Loucy (cell line): ENCODE results near the gene DKKL1.

ENCODE experiments used
- H2AFZ ChIP-seq: fragments of 200-600 bp; sonication (generic); 2 replicates; pipeline ENCODE4 v1.6.0; 2016; ENCODE audit warnings: antibody characterized with exemption, mild to moderate bottlenecking, low read length, moderate library complexity
- H3F3A ChIP-seq: fragments of 200-600 bp; 2 replicates; pipeline ENCODE4 v1.6.0; 2016; ENCODE audit warnings: antibody characterized with exemption, low read depth, mild to moderate bottlenecking
- H3K27me3 ChIP-seq: fragments of 200-600 bp; sonication (generic); 2 replicates; pipeline ENCODE4 v1.6.1; 2014; ENCODE audit warnings: low read length, mild to moderate bottlenecking; ENCODE audit not compliant: insufficient read depth, poor library complexity, severe bottlenecking
- H3K36me3 ChIP-seq: fragments of 200-600 bp; sonication (generic); 2 replicates; pipeline ENCODE4 v1.6.1; 2016; ENCODE audit warnings: low read length; ENCODE audit not compliant: insufficient read depth
- H3K4me1 ChIP-seq: fragments of 200-600 bp; sonication (generic); 2 replicates; pipeline ENCODE4 v1.5.1; 2014; ENCODE audit warnings: low read length, mild to moderate bottlenecking; ENCODE audit not compliant: insufficient read depth, poor library complexity, severe bottlenecking
- H3K4me2 ChIP-seq: fragments of 200-600 bp; sonication (generic); 2 replicates; pipeline ENCODE4 v1.6.0; 2014; ENCODE audit warnings: antibody characterized with exemption, low read length, low read depth, mild to moderate bottlenecking; ENCODE audit not compliant: poor library complexity, severe bottlenecking
- H3K4me3 ChIP-seq: fragments of 200-600 bp; sonication (generic); 2 replicates; pipeline ENCODE4 v1.5.1; 2014; ENCODE audit warnings: low read length, mild to moderate bottlenecking, mixed read lengths; ENCODE audit not compliant: poor library complexity, severe bottlenecking
- H3K79me2 ChIP-seq: fragments of 200-600 bp; sonication (generic); 2 replicates; pipeline ENCODE4 v1.6.1; 2014; ENCODE audit warnings: low read length; ENCODE audit not compliant: insufficient read depth
- H3K9ac ChIP-seq: fragments of 200-600 bp; sonication (generic); 2 replicates; pipeline ENCODE4 v1.6.0; 2014; ENCODE audit warnings: mild to moderate bottlenecking, low read depth, low read length, moderate library complexity; ENCODE audit not compliant: poor library complexity, severe bottlenecking
- H3K9me2 ChIP-seq: fragments of 200-600 bp; sonication (generic); replicated peaks from 2 replicates; pipeline ENCODE4 v1.6.1; 2016; ENCODE audit warnings: low read depth, low read length, mixed read lengths
- H3K9me3 ChIP-seq: fragments of 200-600 bp; sonication (generic); 2 replicates; pipeline ENCODE4 v1.6.1; 2014; ENCODE audit warnings: mild to moderate bottlenecking, antibody characterized with exemption, low read length, low read depth; ENCODE audit not compliant: insufficient read depth
- H4K20me1 ChIP-seq: fragments of 200-600 bp; sonication (generic); 2 replicates; pipeline ENCODE4 v1.6.0; 2014; ENCODE audit warnings: antibody characterized with exemption, low read length, mild to moderate bottlenecking; ENCODE audit not compliant: insufficient read depth, poor library complexity, severe bottlenecking
- CTCF ChIP-seq: fragments of 200-600 bp; sonication (generic); conservative IDR thresholded peaks from 2 replicates; pipeline ENCODE4 v1.5.1; 2014; ENCODE audit warnings: mild to moderate bottlenecking, antibody characterized with exemption, low read length
- EZH2phosphoT487 ChIP-seq: fragments of 200-600 bp; IDR thresholded peaks from 2 replicates; pipeline ENCODE4 v1.6.1; 2018; ENCODE audit warnings: antibody characterized with exemption, mild to moderate bottlenecking, moderate library complexity, borderline replicate concordance

Gene DKKL1

GRCh38 chr19:49336482-49337266 is 27.0 kb upstream of the DKKL1 start:
- TF ChIP-seq EZH2phosphoT487, result no peak
- no peak for TF ChIP-seq CTCF
- Histone ChIP-seq H3K4me3 (peak overlapping the region; percentile 84), H3K27me3 (no peaks in the 10 kb centered on the region), H3K4me1 (peaks cover 41% of the 10 kb centered on the region), H3K9me2 (no peaks in the 10 kb centered on the region), H3K9ac (peak overlapping the region; percentile 84), H4K20me1 (no peaks in the 10 kb centered on the region), H3K9me3 (no peaks in the 10 kb centered on the region), H2AFZ (no peak overlapping the region), H3K36me3 (no peaks in the 10 kb centered on the region), H3F3A (0 out of 2 replicates have a peak, but pooled peaks cover 5% of the 10 kb centered on the region), H3K4me2 (peak overlapping the region; percentile 85), H3K79me2 (peaks cover 16% of the 10 kb centered on the region; the same call in 1 of the 2 replicates)

- Histone ChIP-seq H3K79me2 (peaks cover 16% of the 10 kb centered on the region; the same call in 1 of the 2 replicates), H3F3A (0 out of 2 replicates have a peak, but pooled peaks cover 5% of the 10 kb centered on the region), H3K27me3 (no peaks in the 10 kb centered on the region), H3K4me3 (no peak overlapping the region), H3K9me2 (no peaks in the 10 kb centered on the region), H4K20me1 (no peaks in the 10 kb centered on the region), H3K9ac (no peak overlapping the region), H3K9me3 (no peaks in the 10 kb centered on the region), H3K36me3 (no peaks in the 10 kb centered on the region), H3K4me1 (peaks cover 38% of the 10 kb centered on the region), H3K4me2 (peak overlapping the region; percentile 85), H2AFZ (no peak overlapping the region)
- no peak for TF ChIP-seq EZH2phosphoT487
- TF ChIP-seq CTCF, result no peak
These were observed 26.2 kb upstream of the DKKL1 start for GRCh38 chr19:49337267-49338022.

DNA sequence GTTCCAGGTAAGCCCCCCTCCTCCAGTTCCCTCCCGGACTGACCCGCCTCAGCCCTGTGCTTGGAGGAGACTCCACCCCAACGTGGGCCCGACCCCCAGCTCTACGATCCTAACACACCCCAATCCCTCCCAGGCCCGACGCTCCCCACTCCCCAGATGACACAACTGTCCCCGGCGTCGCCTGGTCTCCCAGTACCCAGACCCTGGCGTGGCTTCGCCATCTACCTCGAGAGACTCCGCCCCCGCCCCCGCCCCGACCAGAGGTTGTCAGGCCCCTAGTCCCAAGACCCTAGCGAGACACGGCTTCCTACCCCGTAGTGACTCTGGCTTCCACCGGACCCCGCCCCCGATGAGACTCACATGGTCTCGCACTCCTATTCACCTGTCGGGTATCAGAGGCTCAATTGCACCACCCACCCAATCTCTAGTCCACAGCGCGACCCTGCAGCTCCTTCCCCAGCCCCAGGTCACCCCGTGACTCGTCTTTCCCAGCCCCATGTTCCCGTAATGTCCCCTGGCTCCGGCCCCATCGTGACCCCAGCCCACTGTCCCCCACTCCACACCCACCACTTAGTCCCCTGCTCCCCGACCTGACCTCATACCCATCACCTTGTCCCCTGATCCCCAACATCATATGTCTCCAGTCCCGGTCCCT is 25.5 kb upstream of the DKKL1 start:
- Histone ChIP-seq H3F3A (0 out of 2 replicates have a peak, but pooled peaks cover 5% of the 10 kb centered on the region), H3K4me1 (peaks cover 38% of the 10 kb centered on the region)
- TF ChIP-seq CTCF, result no peak
- TF ChIP-seq EZH2phosphoT487, result no peak

More for the DNA sequence above, 25.5 kb upstream of the DKKL1 start:
- Histone ChIP-seq H3K36me3 (no peaks in the 10 kb centered on the region), H3K4me2 (no peak overlapping the region), H4K20me1 (no peaks in the 10 kb centered on the region), H3K9ac (no peak overlapping the region), H3K27me3 (no peaks in the 10 kb centered on the region), H3K79me2 (peaks cover 16% of the 10 kb centered on the region; the same call in 1 of the 2 replicates), H3K9me2 (no peaks in the 10 kb centered on the region), H2AFZ (no peak overlapping the region), H3K9me3 (no peaks in the 10 kb centered on the region), H3K4me3 (no peak overlapping the region)
